Muscle layer of duodenum (tissue), 2 donors: ENCODE data around the gene SLC5A1.

ENCODE experiments used
- H3K27ac ChIP-seq: one replicate; pipeline ENCODE4 v1.7.0; 2013; ENCODE audit warnings: mild to moderate bottlenecking, low read length
- H3K27me3 ChIP-seq: one replicate; pipeline ENCODE4 v1.7.0; 2013; ENCODE audit warnings: low read depth, mild to moderate bottlenecking, control low read depth, low read length
- H3K36me3 ChIP-seq, 2 donors: one replicate each; pipeline ENCODE4 v1.7.0; 2013; ENCODE audit warnings: low read length in 2 of 2, control low read depth in 1 of 2, mild to moderate bottlenecking in 1 of 2; ENCODE audit not compliant: insufficient read depth in 2 of 2, control insufficient read depth in 1 of 2
- H3K4me1 ChIP-seq, 2 donors: one replicate each; pipeline ENCODE4 v1.7.0; 2013; ENCODE audit warnings: low read length in 2 of 2, mild to moderate bottlenecking in 2 of 2, control low read depth in 1 of 2, moderate library complexity in 1 of 2; ENCODE audit not compliant: insufficient read depth in 2 of 2, control insufficient read depth in 1 of 2
- H3K4me3 ChIP-seq, 2 donors: one replicate each; pipeline ENCODE4 v1.7.0; 2013; ENCODE audit warnings: low read length in 2 of 2, low read depth in 1 of 2, mild to moderate bottlenecking in 1 of 2
- H3K9me3 ChIP-seq, 2 donors: one replicate each; pipeline ENCODE4 v1.7.0; 2013; ENCODE audit warnings: low read length in 2 of 2, control low read depth in 1 of 2, mild to moderate bottlenecking in 1 of 2; ENCODE audit not compliant: control insufficient read depth in 1 of 2
- donor health status: healthy.

The SLC5A1 gene

GRCh38 chr22:32052244-32052643 lies 9.2 kb downstream of the SLC5A1 start:
- H3K4me1 ChIP-seq, result no peaks in the 10 kb centered on the region
- no peak overlapping the region for H3K4me3 ChIP-seq
- no peaks in the 10 kb centered on the region for H3K27me3 ChIP-seq
- no peak overlapping the region for H3K27ac ChIP-seq
- H3K36me3 ChIP-seq, result no peaks in the 10 kb centered on the region
- no peaks in the 10 kb centered on the region for H3K9me3 ChIP-seq

- H3K9me3 ChIP-seq, result no peaks in the 10 kb centered on the region
- no peaks in the 10 kb centered on the region for H3K27me3 ChIP-seq
- no peak overlapping the region for H3K4me3 ChIP-seq
- no peak overlapping the region for H3K27ac ChIP-seq
- no peaks in the 10 kb centered on the region for H3K36me3 ChIP-seq
- no peaks in the 10 kb centered on the region for H3K4me1 ChIP-seq
Observed at GRCh38 chr22:32052936-32053791, 10.1 kb downstream of the SLC5A1 start.

GRCh38 chr22:32055069-32055468 lies 12.0 kb downstream of the SLC5A1 start:
- Histone ChIP-seq H3K27me3 (no peaks in the 10 kb centered on the region), H3K4me1 (no peaks in the 10 kb centered on the region), H3K36me3 (no peaks in the 10 kb centered on the region), H3K27ac (no peak overlapping the region), H3K9me3 (no peaks in the 10 kb centered on the region), H3K4me3 (no peak overlapping the region)

- Histone ChIP-seq H3K9me3 (peaks cover 0 to 5% of the 10 kb centered on the region in 2 donors), H3K36me3 (no peaks in the 10 kb centered on the region), H3K27ac (no peak overlapping the region), H3K4me1 (no peaks in the 10 kb centered on the region), H3K27me3 (no peaks in the 10 kb centered on the region), H3K4me3 (no peak overlapping the region)
Observed at GRCh38 chr22:32058656-32059260, 15.7 kb downstream of the SLC5A1 start.

- Histone ChIP-seq H3K4me3 (no peak overlapping the region), H3K36me3 (no peaks in the 10 kb centered on the region), H3K27ac (no peak overlapping the region), H3K9me3 (peaks cover 0 to 5% of the 10 kb centered on the region in 2 donors), H3K27me3 (no peaks in the 10 kb centered on the region), H3K4me1 (no peaks in the 10 kb centered on the region)
Observed at GRCh38 chr22:32059426-32059825, 16.4 kb downstream of the SLC5A1 start.

- H3K9me3 ChIP-seq, result peaks cover 0 to 5% of the 10 kb centered on the region in 2 donors
- H3K27me3 ChIP-seq, result no peaks in the 10 kb centered on the region
- no peak overlapping the region for H3K4me3 ChIP-seq
- peak overlapping the region; percentile 34 for H3K27ac ChIP-seq
- H3K36me3 ChIP-seq, result peaks cover 0 to 9% of the 10 kb centered on the region in 2 donors
- H3K4me1 ChIP-seq, result peaks cover 0 to 2% of the 10 kb centered on the region in 2 donors
Observed at GRCh38 chr22:32063701-32064100, 20.6 kb downstream of the SLC5A1 start.

- no peaks in the 10 kb centered on the region for H3K27me3 ChIP-seq
- H3K27ac ChIP-seq, result no peak overlapping the region
- peaks cover 0 to 5% of the 10 kb centered on the region in 2 donors for H3K9me3 ChIP-seq
- peaks cover 0 to 2% of the 10 kb centered on the region in 2 donors for H3K4me1 ChIP-seq
- H3K36me3 ChIP-seq, result peaks cover 0 to 9% of the 10 kb centered on the region in 2 donors
- no peak overlapping the region for H3K4me3 ChIP-seq
Observed at GRCh38 chr22:32066820-32067219, 23.8 kb downstream of the SLC5A1 start.

GRCh38 chr22:32067613-32068012 lies 24.6 kb downstream of the SLC5A1 start:
- Histone ChIP-seq H3K27me3 (no peaks in the 10 kb centered on the region), H3K36me3 (peaks cover 0 to 9% of the 10 kb centered on the region in 2 donors), H3K4me1 (peaks cover 0 to 2% of the 10 kb centered on the region in 2 donors)

GRCh38 chr22:32069579-32070372 lies 26.7 kb downstream of the SLC5A1 start:
- Histone ChIP-seq H3K27me3 (no peaks in the 10 kb centered on the region), H3K27ac (no peak overlapping the region), H3K36me3 (peaks cover 0 to 9% of the 10 kb centered on the region in 2 donors), H3K4me1 (peaks cover 0 to 2% of the 10 kb centered on the region in 2 donors), H3K9me3 (no peaks in the 10 kb centered on the region), H3K4me3 (no peak overlapping the region)

More at GRCh38 chr22:32067613-32068012, 24.6 kb downstream of the SLC5A1 start:
- Histone ChIP-seq H3K9me3 (peaks cover 0 to under 1% of the 10 kb centered on the region in 2 donors), H3K4me3 (no peak overlapping the region), H3K27ac (no peak overlapping the region)

GRCh38 chr22:32073262-32073661 lies 30.2 kb downstream of the SLC5A1 start:
- Histone ChIP-seq H3K27me3 (no peaks in the 10 kb centered on the region), H3K9me3 (no peaks in the 10 kb centered on the region), H3K36me3 (peaks cover 0 to 2% of the 10 kb centered on the region in 2 donors), H3K27ac (no peak overlapping the region), H3K4me3 (no peak overlapping the region), H3K4me1 (no peaks in the 10 kb centered on the region)

- no peaks in the 10 kb centered on the region for H3K9me3 ChIP-seq
- no peaks in the 10 kb centered on the region for H3K27me3 ChIP-seq
- no peaks in the 10 kb centered on the region for H3K4me1 ChIP-seq
- no peak overlapping the region for H3K27ac ChIP-seq
- no peaks in the 10 kb centered on the region for H3K36me3 ChIP-seq
- no peak overlapping the region for H3K4me3 ChIP-seq
Observed at GRCh38 chr22:32073823-32074380, 30.8 kb downstream of the SLC5A1 start.
